Right renal pelvis (tissue), 4 donors: ENCODE data around the gene TAOK2. TPM values are rescaled to one million over a fixed set of nuclear protein-coding genes. Genes with fewer than 3 reads are reported as not detected.
A peak's percentile ranks its signal among the peaks of the same experiment; 100 is the strongest.

Experiments
- DNase-seq, 4 donors: peaks; one replicate each; pipeline ENCODE4 v3.0.0-alpha.2; 2013; ENCODE audit warnings: low read depth in 4 of 4, low spot score in 3 of 4, missing footprints in 1 of 4
- polyA plus RNA-seq, 4 donors: library from polyadenylated mRNA; unstranded; fragments of 120-200 nt; gene quantifications; one replicate each; pipeline ENCODE4 v1.2.1, GENCODE V29; 2013; ENCODE audit not compliant: insufficient read length in 4 of 4

Gene TAOK2
- polyA plus RNA-seq, 4 donors: 41.9 to 52.5 (median 43.5) TPM

- no peak for DNase-seq
Measured at GRCh38 chr16:29986231-29986630, 12.6 kb downstream of the TAOK2 start.

- DNase-seq: no peak
Measured at GRCh38 chr16:29986931-29987330, 13.3 kb downstream of the TAOK2 start.

DNA sequence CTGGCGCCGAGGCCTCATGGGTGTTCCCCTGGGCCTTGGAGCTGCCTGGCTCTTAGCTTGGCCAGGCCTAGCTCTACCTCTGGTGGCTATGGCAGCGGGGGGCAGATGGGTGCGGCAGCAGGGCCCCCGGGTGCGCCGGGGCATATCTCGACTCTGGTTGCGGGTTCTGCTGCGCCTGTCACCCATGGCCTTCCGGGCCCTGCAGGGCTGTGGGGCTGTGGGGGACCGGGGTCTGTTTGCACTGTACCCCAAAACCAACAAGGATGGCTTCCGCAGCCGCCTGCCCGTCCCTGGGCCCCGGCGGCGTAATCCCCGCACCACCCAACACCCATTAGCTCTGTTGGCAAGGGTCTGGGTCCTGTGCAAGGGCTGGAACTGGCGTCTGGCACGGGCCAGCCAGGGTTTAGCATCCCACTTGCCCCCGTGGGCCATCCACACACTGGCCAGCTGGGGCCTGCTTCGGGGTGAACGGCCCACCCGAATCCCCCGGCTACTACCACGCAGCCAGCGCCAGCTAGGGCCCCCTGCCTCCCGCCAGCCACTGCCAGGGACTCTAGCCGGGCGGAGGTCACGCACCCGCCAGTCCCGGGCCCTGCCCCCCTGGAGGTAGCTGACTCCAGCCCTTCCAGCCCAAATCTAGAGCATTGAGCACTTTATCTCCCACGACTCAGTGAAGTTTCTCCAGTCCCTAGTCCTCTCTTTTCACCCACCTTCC lies 13.9 kb downstream of the TAOK2 start:
- no peak for DNase-seq

- no peak for DNase-seq
Measured at GRCh38 chr16:29988346-29989075, 14.8 kb downstream of the TAOK2 start.

DNA sequence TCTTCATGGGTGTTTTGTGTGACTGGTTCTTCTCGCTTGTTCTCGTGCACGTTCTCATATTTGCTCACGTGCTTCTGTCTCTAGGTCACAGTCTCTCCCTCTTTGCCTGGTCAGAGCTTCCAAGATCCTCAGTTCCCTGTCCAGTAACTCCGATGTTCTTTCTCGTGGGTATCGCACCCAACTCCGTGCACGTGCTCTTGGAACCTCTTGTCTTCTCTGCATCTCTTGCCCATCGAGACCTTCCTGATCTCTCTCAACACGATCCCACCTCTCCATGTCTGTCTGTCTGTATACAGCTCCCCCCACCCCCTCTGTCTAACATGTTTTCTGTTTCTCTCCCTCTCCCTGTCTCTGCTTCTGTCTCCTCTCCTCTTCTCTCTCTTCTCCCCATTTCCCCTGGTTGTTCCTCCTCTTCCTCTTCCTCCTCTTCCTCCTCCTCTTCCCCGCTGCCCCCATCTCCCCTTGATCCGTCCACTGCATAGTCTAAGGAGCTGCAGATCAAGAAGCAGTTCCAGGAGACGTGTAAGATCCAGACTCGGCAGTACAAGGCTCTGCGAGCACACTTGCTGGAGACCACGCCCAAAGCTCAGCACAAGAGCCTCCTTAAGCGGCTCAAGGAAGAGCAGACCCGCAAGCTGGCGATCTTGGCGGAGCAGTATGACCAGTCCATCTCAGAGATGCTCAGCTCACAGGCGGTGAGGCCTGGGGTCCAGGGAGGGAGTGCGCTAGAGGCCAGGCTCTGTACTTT lies 15.6 kb downstream of the TAOK2 start:
- DNase-seq: no peak

DNA sequence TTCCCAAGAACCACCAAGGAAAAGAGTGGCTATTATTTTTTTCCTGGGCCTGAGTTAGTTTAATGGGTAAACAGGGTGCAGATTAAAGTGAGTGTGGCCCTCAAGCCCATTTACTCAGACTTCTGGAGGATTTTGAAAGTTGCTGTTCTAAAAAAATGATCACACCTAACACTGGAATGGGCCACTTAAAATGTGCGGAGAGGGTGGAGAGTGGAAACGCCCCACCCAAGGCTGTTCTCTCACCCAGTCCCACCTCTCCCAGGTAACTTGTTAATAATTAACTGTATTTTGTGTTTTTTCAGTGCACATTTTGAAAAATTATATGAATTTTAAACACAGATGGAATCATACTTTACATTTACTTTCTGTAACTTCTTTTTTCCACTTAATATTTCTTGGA lies 16.4 kb downstream of the TAOK2 start:
- DNase-seq: no peak

DNA sequence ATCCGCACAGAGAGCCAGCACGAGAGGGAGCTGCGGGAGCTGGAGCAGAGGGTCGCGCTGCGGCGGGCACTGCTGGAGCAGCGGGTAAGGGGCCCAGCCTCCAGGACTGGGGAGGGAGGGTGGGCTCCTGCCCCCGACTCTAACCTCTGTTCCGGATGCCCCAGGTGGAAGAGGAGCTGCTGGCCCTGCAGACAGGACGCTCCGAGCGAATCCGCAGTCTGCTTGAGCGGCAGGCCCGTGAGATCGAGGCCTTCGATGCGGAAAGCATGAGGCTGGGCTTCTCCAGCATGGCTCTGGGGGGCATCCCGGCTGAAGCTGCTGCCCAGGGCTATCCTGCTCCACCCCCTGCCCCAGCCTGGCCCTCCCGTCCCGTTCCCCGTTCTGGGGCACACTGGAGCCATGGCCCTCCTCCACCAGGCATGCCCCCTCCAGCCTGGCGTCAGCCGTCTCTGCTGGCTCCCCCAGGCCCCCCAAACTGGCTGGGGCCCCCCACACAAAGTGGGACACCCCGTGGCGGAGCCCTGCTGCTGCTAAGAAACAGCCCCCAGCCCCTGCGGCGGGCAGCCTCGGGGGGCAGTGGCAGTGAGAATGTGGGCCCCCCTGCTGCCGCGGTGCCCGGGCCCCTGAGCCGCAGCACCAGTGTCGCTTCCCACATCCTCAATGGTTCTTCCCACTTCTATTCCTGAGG lies 17.4 kb downstream of the TAOK2 start:
- no peak for DNase-seq

DNA sequence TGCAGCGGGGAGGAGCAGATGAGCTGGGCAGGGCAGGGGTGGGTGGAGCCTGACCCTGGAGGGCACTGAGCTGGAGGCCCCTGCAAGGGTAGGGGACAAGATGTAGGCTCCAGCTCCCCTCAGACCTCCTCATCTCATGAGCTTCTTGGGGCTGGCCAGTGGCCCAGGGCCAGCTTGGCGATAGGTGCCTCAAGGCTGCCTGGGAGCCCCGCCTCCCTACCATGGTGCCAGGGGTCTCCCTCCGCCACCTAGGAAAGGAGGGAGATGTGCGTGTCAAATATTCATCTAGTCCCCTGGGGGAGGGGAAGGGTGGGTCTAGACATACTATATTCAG lies 17.9 kb downstream of the TAOK2 start:
- DNase-seq: no peak

DNA sequence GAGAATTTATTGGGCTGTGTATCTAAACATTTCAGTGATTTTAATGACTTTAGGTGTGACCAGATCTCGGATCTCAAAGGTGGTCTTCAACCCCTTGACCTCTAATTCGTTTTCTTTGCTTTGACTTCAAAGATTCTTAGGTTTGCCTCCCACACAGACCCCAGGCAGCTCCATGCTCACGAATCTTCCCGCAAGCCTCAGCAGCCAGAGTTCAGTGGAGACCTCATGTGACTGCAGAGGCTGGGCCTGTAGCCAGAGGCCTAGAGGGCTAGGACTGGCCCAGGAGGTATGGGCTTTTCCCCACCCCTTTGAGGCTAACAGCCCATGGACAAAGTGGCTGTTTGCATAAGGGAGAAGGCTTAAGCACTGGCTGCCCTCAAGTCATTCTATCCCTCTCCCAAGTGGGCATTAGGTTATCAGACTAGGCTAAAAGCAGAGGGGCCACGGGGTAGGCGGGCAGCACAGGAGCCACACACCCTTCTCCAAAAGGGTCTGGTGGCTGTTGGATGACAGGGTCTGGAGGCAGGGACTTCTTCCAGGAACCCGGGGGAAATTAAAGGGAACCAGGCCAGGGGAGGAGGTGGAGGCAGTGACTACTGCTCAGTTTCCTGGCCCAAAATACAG lies 18.8 kb downstream of the TAOK2 start:
- no peak for DNase-seq

GRCh38 chr16:29993191-29993902 lies 19.7 kb downstream of the TAOK2 start:
- no peak for DNase-seq

DNA sequence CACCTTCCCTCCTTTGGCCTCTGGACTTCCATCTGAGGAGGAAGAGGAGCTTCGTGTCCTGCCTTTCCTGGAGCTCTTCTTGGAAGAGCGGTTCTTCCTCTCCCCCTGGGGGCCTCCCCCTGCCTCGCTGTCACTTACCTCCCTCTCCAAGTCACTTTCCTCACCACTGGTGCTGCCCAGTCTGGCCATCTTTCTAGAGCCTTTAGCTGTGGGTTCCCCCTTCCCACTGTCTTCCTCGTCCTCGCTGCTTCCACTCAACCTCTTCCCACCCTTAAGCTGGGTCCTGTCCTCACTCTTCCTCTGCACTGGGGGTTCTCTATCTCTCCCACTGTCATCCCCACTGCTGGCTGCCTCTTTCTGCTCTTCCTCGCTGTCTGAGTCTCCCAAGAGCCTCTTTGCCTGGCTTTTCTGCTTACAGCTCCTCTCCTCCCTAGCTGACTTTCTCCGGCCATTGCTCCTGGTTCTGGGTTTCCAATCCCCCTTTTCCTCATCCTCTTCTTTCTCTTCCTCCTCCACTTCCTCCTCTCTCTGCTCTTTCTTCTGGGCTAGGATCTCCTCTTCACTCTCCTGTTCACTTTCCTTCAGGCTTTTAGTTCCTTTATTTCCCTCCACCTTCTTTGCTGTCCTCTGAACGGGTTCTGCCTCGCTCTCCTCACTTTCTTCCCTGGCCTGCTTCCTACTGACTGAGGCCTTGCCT lies 20.4 kb downstream of the TAOK2 start:
- DNase-seq: no peak

DNA sequence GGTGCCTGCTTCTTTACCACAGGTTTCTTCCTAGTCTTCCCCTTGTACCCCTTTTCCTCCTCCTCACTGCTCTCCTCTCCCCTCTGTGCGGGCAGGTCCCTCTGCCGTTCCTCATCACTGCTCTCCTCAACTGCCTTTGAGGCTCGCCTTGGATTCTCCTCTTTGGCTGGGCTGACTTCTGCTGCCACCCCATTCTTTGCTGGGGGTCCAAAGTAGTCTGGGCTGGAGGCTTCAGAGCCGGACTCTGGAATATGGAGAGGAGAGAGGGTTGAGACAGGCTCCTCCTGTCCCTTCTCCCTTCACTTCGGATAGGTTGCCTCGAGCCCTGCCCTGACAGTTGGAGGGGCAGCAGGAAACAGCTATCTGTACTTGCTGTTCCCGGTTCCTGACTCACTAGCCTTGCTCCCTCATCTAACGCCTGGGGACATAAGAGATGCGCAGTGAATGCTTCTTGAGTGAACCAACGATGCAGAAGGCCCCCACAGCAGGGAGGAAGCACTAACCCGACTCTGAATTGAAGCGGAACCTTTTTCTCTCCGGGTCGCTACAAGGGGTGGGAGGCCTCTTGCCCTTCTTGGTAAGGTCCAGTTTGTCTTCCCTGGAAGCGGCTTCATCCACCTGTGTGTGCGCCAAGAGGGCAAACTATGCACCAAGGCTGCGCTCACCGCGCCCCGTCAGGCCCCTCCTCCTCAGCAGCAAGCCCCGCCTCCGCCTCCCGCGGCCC lies 21.1 kb downstream of the TAOK2 start:
- DNase-seq: no peak

DNA sequence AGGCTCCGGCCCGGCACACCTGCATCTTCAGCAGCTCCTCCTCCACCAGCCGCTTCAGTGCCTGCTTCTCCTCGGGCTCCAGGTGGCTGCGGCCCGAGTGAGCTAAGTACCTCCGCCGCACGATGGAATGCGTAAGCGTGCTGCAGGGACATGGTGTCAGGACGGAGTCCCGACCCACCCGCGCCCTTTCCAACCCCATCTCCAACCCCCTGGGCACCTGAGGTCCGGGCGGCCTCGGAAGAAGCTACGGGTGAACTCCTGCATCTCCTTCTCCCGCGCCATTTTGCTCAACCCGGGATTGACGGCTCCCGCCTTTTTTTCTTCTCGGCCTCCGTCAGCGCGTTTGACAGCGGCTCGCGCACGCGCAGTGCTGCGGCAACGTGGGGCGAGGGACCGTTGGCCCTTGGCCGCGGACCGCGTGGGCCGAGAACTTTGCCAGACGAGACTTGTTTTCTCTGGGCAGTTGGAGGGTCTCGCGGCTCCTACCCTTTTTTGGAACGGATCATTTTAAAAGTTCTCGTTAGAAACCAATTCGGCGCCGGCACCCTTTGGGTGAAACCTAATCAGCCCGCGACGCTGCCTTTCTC lies 21.7 kb downstream of the TAOK2 start, which contains the start of gene HIRIP3:
Gene HIRIP3, minus strand, starts transcription at position 294 of the 587 bp plus-strand sequence. Its CDS starts 12 bp downstream, at position 282.
- peak; percentile 63 to 77 (median 70) for DNase-seq

DNA sequence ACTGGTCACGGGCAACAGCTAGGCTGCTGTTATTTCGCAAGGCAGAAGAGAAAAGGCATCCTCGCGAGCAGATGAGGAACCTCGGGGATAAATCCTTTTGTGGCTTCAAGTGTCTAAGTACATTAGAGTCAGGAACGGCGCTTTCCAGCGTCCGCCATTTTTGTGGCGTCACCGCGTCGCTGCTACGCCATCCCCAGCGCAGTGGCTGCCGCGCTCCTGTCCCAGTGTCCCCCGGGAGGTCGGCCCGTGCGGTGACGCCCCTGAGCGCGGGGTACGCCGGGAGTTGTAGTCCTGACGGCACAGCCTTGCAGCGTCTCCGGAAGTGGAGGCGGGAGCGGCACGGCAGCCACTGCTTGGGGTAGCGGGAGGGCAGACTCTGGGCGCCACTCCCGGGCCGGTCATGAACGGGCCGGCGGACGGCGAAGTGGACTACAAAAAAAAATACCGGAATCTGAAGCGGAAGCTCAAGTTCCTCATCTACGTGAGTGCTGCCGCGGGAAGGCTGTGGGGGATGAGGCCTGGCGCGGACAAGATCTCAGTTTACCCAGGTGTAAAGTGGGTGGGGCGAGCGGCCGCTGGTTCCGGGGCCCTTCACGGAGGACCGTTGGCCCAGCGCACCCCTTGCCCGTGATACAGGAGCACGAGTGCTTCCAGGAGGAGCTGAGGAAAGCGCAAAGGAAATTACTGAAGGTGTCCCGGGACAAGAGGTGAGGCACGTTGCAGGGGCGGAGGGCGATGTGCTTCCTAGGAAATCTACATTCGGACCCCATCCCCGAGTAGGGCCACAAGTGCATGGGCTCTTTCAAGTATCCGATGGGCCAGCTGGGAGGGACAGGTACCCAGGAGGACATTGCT lies 22.5 kb downstream of the TAOK2 start, which contains the start of gene INO80E:
Gene INO80E, plus strand, starts transcription at position 331 of the 855 bp plus-strand sequence. Its CDS starts 70 bp downstream, at position 401.
- peak; percentile 89 to 93 (median 90) for DNase-seq

DNA sequence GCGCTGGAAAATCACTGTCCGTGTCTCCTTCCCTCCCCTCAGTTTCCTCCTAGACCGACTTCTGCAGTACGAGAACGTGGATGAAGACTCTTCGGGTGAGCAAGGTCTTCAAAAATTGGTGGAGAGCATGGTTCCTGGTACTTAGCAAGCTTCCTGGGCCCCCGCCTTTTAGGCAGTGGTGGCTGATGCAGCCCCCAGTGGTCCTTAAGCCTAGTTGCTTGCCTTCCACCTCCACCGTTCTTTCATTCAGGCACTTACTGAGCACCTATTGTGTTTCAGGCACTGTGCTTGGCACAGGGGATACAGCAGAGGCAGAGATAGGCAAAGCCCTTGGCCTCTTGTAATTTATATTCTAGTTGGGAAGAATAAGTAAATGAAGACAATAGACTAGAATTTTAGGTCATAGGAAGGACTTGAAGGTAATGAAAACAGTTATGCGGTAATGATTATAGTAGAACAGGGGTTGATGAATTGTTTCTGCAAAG lies 23.1 kb downstream of the TAOK2 start:
- no peak for DNase-seq

DNA sequence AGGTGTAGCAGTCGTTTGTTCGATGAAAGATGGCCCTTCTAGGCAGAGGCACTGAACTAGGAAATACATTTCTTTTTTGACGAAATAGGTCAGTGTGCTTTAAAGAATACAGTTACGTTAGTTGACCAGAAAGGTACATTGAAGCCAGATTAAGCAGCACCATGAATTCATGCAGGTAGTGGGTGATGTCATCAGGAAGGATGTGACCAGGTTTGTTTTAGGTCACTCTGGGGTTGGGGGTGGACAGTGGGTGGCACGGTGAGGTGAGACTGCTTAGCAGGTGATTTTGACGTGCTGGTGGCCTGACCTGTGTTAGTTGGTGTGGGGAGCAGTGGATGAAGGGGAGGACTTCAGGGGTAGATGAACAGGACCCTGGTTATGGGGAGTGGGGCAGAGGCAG lies 25.9 kb downstream of the TAOK2 start:
- no peak for DNase-seq
